ENCODE results near the gene TCEANC. TPM values are rescaled to one million over a fixed set of nuclear protein-coding genes. Genes with fewer than 3 reads are reported as not detected.

Gene TCEANC
- total and polyA plus RNA-seq, 2 of the 4 experiments (the other 2 are of a cell fraction) = 0.99 to 2.5 TPM

DNA sequence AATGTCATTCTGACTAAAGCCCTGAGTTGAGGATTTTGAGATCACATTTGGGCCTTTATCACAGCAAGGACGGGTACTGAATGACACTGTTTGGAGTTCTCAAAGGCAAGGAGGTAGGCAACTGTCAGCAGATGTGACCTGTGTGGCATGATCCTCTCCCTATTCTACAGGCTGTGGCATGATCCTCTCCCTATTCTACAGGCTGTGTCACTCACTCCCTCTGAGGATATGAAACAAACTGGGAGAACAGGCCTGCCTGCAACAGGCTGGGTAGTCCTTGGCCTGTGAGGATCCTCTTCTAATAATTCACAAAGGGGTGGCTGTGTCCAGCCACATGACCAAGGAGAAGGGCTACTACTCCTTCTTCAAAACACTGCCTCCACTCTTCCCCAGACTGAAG lies 14.9 kb upstream of the TCEANC start:
- no peak overlapping the region for H3K4ac ChIP-seq (ENCODE audit: low read depth, low read length)
- no peak overlapping the region for H2BK120ac ChIP-seq (ENCODE audit: low read depth, low read length)
- no peaks in the 10 kb centered on the region for H3K9me1 ChIP-seq (ENCODE audit: insufficient read depth, low read length)
- no peak overlapping the region for H2BK5ac ChIP-seq (ENCODE audit: low read depth, low read length, poor library complexity, severe bottlenecking)
- dilution Hi-C loops (cut with HindIII; ENCODE audit: low sequenced_read_pairs, unreplicated experiment) (no loop called here), in situ Hi-C loops (cut with MboI; ENCODE audit: low sequenced_read_pairs) (loop anchor here (25.0 kb wide), 1 partner anchor 126 kb away; no protein-coding TSS in a partner anchor), intact Hi-C loops (cut with micrococcal nuclease) (no loop called here)
- H3K56ac ChIP-seq (ENCODE audit: extremely low read depth, insufficient read depth, low read length) = no peak overlapping the region
- H2AK5ac ChIP-seq (ENCODE audit: low read depth, low read length) = no peak overlapping the region
- no peak overlapping the region for H3K9ac ChIP-seq (ENCODE audit: low read depth, low read length)
- H2AFZ ChIP-seq (replicated peaks; ENCODE audit: low read length, poor library complexity) = no peak overlapping the region
- peaks cover 8% of the 10 kb centered on the region for H3K27me3 ChIP-seq (ENCODE audit: control insufficient read depth, insufficient read depth, low read length)
- ChIA-PET CTCF (no interaction called here), POLR2A (ENCODE audit: unreplicated experiment) (no interaction called here)
- BruUV-seq (replicated peaks) = no TSS peak
- H3K4me3 ChIP-seq (ENCODE audit: insufficient read depth, low read depth, low read length) = no peak overlapping the region
- WGBS, 2 experiments (ENCODE audit: extremely low coverage in 2 of 2, insufficient read length in 1 of 2) = 56% methylated on average over 1 of the region's 1 CpG; no CpG with 5 or more reads in 1 of the 2 experiments
- no peak overlapping the region for H4K8ac ChIP-seq (ENCODE audit: low read depth in 2 of 2, low read length in 2 of 2)
- no peaks in the 10 kb centered on the region for H3K36me3 ChIP-seq (ENCODE audit: control insufficient read depth, insufficient read depth, low read length)
- no peak for TF ChIP-seq BHLHE40 (IDR thresholded peaks at IDR 0.05; ENCODE audit: low read depth, low read length)
- TF ChIP-seq, protein P1, sequence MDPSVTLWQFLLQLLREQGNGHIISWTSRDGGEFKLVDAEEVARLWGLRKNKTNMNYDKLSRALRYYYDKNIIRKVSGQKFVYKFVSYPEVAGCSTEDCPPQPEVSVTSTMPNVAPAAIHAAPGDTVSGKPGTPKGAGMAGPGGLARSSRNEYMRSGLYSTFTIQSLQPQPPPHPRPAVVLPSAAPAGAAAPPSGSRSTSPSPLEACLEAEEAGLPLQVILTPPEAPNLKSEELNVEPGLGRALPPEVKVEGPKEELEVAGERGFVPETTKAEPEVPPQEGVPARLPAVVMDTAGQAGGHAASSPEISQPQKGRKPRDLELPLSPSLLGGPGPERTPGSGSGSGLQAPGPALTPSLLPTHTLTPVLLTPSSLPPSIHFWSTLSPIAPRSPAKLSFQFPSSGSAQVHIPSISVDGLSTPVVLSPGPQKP (IDR thresholded peaks at IDR 0.05; ENCODE audit: borderline replicate concordance, low read depth, low read length) = no peak
- no peak overlapping the region for H3K4me2 ChIP-seq (ENCODE audit: low read depth, low read length)
- H3K79me1 ChIP-seq (ENCODE audit: low read depth in 1 of 2, low read length in 2 of 2) = no peaks in the 10 kb centered on the region
- DNase-seq (no peak), ATAC-seq (ENCODE audit: low read depth) (no peak)
- H4K20me1 ChIP-seq (ENCODE audit: insufficient read depth, low read length) = no peaks in the 10 kb centered on the region
- H2AK9ac ChIP-seq (replicated peaks; ENCODE audit: low read depth, low read length, poor library complexity) = no peak overlapping the region
- H3K4me1 ChIP-seq (ENCODE audit: control insufficient read depth, insufficient read depth, low read length) = no peaks in the 10 kb centered on the region
- H3K23ac ChIP-seq (ENCODE audit: low read depth, low read length) = no peak overlapping the region
- H3K27ac ChIP-seq (ENCODE audit: insufficient read depth, low read length) = no peak overlapping the region
- no peak overlapping the region for H2BK15ac ChIP-seq (ENCODE audit: low read depth, low read length)
- peaks cover 13% of the 10 kb centered on the region for H3K9me3 ChIP-seq (ENCODE audit: control insufficient read depth, insufficient read depth, low read length)
- no peak overlapping the region for H3K18ac ChIP-seq (ENCODE audit: low read depth, low read length)
- H2BK20ac ChIP-seq (ENCODE audit: low read depth, low read length) = no peak overlapping the region
- no peak overlapping the region for H3K14ac ChIP-seq (replicated peaks; ENCODE audit: low read depth, low read length)
- no peak overlapping the region for H4K5ac ChIP-seq (ENCODE audit: low read depth, low read length)
- H4K91ac ChIP-seq (ENCODE audit: insufficient read depth, low read depth, low read length) = no peak overlapping the region
